Measurements from ENCODE around the gene CD82. TPM values are rescaled to one million over a fixed set of nuclear protein-coding genes. Genes with fewer than 3 reads are reported as not detected.

The CD82 gene
- total RNA-seq, 1 experiment from 2014 or later: 4.5 TPM

GRCh38 chr11:44583353-44583669 is 17.8 kb downstream of the CD82 start:
- Histone ChIP-seq H3K9me3 (ENCODE audit: control insufficient read depth, low read depth, low read length) (no peaks in the 10 kb centered on the region), H2AK5ac (ENCODE audit: insufficient read length, low read length) (no peak overlapping the region), H4K91ac (ENCODE audit: insufficient read length, low read depth, low read length) (no peak overlapping the region), H2BK120ac (ENCODE audit: low read depth, low read length, poor library complexity, severe bottlenecking) (no peak overlapping the region), H2BK12ac (ENCODE audit: insufficient read length, low read depth, low read length) (no peak overlapping the region), H3K27ac (ENCODE audit: insufficient read length, low read depth, low read length) (no peak overlapping the region), H3K23ac (ENCODE audit: insufficient read length, low read depth, low read length) (no peak overlapping the region), H3K79me1 (ENCODE audit: insufficient read depth, low read depth, low read length, poor library complexity, severe bottlenecking) (no peaks in the 10 kb centered on the region), H3K79me2 (ENCODE audit: insufficient read depth, low read length) (no peaks in the 10 kb centered on the region), H3K14ac (ENCODE audit: insufficient read depth, low read length) (no peak overlapping the region), H3T11ph (ENCODE audit: low read length) (no peak overlapping the region), H3K56ac (ENCODE audit: insufficient read length, low read depth, low read length) (no peak overlapping the region), H4K20me1 (ENCODE audit: control insufficient read depth, insufficient read depth, insufficient read length) (no peaks in the 10 kb centered on the region), H2AFZ (ENCODE audit: low read length) (no peak overlapping the region), H3K4me2 (ENCODE audit: insufficient read depth, insufficient read length, low read length) (no peak overlapping the region), H3K4ac (ENCODE audit: low read depth, low read length) (no peak overlapping the region), H3K9ac (ENCODE audit: extremely low read depth, insufficient read length, low read length) (no peak overlapping the region), H3K27me3 (ENCODE audit: insufficient read depth, low read length) (no peaks in the 10 kb centered on the region), H4K8ac (replicated peaks; ENCODE audit: insufficient read length, low read depth, low read length) (no peak overlapping the region), H2BK15ac (ENCODE audit: low read depth, low read length) (no peak overlapping the region), H3K18ac (ENCODE audit: insufficient read length, low read depth, low read length) (no peak overlapping the region), H3K23me2 (ENCODE audit: insufficient read length, low read depth, low read length, poor library complexity, severe bottlenecking) (no peaks in the 10 kb centered on the region), H2BK5ac (ENCODE audit: insufficient read length, low read length) (no peak overlapping the region), H4K5ac (ENCODE audit: insufficient read length, low read depth, low read length) (no peak overlapping the region), H3K4me1 (ENCODE audit: insufficient read depth, low read length) (no peaks in the 10 kb centered on the region; the same call in 1 of the 2 replicates), H2BK20ac (ENCODE audit: low read depth, low read length, poor library complexity, severe bottlenecking) (no peak overlapping the region)
- Mint-ChIP-seq H3K9me3 (peaks cover 4 to 5% of the 10 kb centered on the region in 2 experiments; a peak in 2 of 5 replicates), H3K36me3 (ENCODE audit: insufficient read depth in 1 of 3, low read depth in 3 of 3) (peaks cover 0 to 8% (median 2%) of the 10 kb centered on the region in 3 experiments; a peak in 2 of 7 replicates), H3K4me3 (no peak overlapping the region), H3K27ac (no peak overlapping the region), H3K27me3 (ENCODE audit: low read depth) (peaks cover 19% of the 10 kb centered on the region), H3K4me1 (peaks cover 8 to 28% of the 10 kb centered on the region in 2 experiments)
- no peak for DNase-seq
- WGBS (ENCODE audit: extremely low coverage, insufficient read length, low lambda C conversion rate): no CpG with 5 or more reads among the region's 2 CpGs
- TF ChIP-seq CTCF (conservative IDR thresholded peaks at IDR 0.05): no peak
